GM21381 (cell line): ENCODE data around the gene MLN.

Source experiments
- ATAC-seq: cut with Tn5 transposase; IDR thresholded peaks from one replicate; pipeline ENCODE4 v1.9.1; 2021; ENCODE audit warnings: mild to moderate bottlenecking, moderate library complexity; ENCODE audit not compliant: unreplicated experiment

Gene MLN

DNA sequence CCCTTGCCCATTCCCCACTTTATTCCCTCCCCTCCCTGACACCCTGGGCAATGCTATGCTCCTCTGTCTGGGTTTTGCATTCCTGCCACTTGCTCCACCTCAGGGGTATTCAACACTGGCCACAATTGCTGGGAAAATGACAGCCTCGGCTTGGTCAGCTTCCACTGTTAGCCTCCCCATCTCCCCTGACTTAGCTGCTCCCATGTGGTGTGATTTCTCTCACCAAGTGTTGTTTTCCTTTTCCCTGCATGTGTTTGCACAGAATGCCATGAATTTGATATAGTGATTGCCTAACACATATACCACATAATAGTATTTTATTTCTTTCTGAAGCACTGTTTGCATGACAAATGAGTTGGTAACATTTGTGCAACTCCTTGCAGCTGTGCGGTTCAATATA, 13.4 kb downstream of the MLN start:
- no peak for ATAC-seq

DNA sequence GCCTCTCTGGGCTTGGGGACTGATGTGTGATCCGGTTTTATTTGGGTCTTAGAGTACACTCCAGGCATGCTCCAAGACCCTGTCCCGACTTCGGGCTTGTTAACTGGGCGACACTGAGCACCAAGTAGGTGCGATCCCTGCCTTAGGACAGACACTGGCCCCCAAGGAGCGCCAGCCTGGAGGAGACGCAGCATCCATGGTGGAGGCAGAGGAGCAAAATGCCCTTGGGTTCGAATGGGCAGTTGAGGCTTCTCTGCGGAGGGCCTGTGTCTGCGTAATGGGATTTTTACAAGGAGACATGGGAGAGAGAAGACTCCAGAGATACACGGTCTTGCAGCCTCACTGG, 14.3 kb downstream of the MLN start:
- ATAC-seq: no peak

DNA sequence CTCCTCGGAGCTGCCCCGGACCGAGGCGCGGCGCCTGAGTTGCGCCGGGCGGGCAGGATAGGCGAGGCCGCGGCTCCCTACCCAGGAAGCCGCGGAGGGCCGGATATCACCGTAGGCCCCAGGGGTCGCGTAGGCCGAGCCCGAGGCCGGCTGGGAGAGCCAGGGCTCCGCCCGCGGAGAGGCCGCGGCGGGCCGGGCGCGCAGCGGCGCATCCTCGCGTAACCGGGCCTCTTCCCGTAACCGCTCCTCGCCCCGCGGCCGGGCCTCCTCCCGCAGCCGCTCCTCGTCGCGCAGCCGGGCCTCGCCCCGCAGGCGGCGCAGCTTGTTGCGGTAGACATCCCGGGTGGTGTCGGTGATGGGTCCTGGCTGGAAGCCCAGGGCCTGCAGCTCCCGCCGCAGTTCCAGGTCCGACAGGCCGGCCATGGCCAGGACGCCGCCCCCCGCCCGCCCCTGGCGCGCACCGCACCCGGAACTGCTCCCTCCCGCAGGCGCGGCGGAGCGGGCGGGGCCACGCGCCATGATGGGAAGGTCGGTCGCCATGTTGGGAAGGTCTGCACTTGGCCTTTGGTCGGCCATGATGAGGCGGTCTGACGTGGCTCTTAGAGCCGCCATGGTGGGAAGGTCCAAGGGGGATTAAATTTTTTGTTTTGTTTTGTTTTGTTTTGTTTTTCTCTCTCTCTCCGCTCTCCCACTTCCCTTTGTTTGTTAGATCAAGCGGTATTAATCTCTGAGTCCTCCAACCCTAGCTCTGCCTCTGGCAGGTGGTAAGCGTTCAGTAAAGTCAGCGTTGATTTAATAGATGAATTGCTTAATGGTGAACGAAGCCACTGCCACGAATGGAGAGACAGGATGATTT, 14.9 kb downstream of the MLN start, which contains the start of gene LEMD2:
Gene LEMD2, minus strand, starts transcription at position 437 of the 856 bp plus-strand sequence. Its CDS starts 14 bp downstream, at position 423.
- ATAC-seq: peak; percentile 85

DNA sequence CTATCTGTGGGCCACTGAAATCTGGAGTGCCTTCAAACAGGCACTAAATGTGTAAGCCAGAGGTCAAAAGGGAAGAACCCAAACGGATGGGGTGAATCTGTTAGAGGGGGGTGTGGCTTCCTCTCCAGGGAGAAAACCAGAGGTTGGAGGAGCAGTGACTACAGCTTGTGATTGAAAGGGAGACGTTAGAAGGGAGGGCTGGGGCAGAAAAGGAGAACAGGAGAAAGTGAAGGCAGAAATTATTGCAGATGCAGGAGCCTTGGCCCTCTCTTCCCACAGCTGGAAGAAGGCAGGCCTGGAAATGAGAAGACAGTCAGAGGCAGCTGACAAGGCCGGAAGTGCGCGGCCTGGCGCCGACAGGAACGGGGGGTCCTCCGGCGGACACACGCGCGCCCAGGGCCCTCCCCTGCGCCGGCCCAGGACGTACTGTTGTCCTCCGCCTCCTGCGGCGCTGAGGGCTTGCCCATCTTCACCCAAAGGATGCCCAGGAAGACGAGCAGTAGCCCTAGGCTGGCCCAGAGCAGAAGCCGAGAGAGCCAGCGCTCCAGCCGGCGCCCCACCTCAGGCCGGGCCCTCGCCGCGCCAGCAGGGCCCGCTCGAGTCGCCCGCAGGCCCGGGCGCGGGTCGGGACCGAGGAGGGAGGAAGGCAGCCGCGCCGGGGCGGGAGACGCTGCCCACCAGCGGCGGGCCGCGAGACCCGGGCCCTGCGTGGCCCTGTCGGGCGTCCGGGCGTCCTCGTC, 15.7 kb downstream of the MLN start:
- peak; percentile 46 for ATAC-seq

DNA sequence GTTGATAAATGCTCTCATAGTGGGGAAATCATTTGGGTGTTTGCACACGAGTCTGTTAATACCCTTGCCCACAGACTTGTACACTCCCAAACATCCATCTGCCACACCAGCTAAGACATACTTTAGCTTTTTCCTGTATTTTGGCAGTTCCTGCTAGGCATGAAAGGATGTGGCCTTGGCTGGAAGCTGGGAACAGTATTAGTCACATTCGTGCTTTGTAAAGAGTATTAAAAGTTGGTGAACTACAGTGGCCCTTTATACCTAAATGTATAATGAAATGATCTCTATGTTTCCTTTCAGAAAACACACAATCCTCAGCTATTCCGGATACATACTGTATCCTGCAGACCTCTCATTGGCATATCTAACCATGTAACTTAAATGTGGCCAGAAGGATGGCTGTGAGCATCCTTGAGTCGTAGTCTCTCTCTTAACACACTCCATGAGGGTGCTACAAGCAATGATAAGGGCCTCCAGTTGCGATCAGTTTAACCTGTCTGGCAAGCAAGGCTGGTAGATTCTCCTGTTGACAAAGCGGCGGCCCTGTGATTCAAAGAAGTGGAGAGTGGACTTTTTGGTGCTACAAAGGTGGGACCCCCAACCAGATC, 16.4 kb downstream of the MLN start:
- no peak for ATAC-seq

DNA sequence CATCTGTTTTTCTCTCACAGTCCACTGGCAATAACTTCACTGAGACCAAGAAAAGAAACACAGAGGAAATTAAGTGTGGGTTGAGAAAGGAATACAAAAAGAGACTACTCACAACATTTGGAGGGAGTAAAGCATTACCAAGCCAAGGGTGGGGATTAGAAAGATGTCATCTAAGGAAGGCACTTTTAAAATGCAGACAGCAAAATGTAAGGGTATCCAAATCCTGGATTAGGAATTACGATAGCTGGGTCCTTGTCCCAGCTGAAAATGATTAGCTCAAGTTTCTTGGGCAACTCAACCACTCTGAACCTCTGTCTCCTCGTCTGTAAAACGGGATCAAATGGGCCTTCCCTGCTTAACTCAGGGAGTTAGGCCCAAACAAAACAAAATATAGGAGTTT, 17.1 kb downstream of the MLN start:
- ATAC-seq: no peak

DNA sequence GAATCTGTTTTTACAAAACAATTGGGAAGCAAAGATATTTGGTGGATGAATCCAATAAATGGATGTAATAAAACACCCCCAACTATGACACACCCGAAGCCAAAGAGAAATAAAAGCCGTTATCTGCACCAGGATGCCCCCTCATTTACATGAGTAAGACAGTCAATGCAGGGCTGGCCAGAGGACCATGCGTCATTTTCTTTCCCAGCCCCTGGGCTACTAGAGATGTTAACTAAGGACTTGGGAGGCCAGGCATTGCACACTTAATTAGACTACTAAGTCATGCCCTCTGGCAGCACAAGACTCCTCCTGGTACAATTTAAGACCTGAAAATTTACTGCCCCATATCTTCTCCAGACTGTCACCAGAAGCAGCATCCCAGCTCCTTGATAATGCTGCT, 18.0 kb downstream of the MLN start:
- no peak for ATAC-seq

DNA sequence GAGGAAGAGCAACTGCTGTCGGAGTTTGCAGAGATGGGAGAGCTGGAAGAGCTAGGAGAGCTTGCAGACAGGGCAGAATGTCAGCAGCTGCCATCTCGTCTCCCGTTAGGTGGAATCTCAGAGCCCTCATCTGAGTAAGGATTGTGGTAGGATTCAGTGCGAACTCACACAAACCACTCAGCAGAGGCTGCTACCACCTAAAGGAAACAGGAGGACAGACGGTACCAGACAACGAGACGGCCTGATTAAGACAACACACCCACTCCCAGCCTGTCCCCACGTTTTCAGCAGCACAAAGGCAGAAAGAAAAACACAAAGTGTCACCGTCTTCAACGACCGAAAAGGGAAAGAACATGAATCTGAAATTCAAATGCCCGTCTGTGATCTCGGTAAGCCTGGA, 19.0 kb downstream of the MLN start:
- ATAC-seq: no peak

DNA sequence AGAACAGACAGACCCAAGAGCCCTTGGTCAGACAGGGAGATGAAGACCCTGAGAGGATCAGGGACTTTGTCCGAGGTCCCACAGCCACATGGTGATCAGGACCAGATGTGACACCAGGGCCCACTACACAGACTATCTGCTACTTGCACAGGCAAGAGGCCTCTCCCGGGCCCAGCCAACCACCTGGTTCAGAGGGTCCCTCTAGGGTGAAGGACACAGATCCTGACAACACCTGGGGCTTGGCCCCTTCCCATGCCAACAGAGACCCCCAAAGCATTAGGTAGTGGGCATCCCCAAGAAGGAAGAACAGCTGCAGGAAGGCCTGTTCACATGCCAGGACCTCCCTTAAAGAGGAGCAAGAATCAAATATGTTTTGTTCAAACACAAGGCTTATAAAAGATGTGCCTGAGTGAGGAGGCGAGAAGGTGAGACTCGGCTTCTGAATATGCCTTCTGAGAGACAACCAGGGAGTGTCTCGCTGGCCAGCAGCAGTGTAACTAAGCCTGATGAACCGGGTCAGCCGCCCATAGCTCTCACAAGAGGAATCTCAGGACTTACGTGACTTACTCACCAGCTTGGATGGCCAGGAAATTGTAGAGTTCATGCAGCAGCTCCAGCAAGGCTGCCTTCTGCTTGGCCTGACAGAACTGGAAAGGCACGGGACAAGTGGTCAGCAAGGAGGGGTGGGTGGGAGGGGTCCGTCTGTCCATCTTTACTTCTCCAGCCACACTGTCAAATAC, 19.9 kb downstream of the MLN start:
- ATAC-seq: no peak

DNA sequence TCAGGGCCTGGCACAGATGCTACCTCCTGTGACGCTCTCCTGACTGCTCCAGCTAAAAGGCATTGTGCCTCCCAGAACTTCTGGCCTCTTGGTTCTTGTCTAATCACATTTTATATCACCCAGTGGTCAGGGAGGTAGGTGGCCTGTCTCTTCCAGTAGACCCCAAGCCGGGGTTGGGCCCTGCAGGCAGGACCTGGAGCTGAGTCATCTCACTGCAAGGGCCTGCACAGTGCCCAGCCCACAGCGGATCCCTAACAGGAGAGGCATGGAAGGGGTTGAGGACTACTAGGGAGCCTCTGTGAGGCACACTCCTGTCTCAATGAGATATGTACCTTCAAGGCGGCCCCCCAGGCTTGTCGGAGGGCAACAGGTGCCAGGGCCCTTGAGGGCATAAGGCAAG, 21.2 kb downstream of the MLN start:
- ATAC-seq: no peak

DNA sequence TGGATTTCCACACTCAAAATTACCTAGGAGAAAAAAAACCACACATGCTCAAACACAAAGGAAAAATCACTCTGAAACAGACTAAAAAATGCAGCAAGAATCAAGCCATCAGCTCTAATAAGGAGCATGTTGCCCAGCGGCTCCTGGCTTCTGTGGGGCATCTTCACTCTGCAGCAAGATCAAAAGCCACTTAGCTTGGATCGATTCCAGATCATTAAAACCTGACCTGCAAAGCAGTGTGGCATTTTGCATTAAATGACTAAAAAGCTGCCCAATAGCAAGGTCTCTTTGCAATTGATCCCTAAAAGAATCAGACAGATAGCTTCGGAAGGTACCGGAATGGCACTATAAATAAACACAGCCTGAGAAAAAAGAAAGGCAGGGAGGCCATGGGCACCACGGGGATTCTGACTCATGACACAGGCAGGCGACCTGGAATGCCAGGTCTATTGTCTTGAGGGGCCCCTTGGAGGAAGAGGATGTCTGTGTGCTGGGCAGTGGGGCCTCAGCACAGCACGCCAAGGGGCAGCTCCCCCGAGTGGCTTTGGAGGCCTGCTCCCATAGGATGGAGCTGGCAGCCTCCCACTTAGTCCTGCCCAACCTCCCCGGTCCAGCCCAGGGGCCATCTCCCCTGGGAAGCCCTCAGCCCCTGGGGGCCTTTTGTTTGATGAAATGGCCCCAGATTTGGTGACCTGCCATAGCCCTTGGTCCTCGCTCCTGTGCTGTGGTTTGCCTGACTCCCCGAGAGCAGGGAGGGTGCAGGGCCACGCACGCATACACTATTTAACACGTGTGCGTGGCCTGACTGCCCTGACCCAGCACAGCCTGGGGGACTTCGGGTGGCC, 22.4 kb downstream of the MLN start:
- ATAC-seq: no peak

DNA sequence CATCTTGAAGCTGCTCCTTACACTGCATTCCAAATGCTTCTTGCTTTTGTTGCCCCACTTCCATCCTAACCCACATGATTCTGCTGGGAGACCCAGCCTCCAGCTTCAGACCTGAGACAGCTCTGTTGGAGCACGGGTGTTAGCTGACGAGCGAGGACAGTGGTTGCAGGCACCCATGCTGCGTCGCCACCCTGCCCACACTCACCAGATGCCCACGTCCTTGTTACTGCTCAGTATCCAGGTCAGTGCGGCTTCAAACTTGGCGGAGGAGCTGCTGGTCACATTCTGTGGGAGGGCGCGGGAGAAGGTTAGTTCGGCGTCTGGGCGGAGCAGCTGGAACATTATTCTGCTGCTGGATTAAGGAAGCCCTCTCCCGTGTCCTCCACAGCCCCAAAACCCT, 23.9 kb downstream of the MLN start:
- no peak for ATAC-seq

DNA sequence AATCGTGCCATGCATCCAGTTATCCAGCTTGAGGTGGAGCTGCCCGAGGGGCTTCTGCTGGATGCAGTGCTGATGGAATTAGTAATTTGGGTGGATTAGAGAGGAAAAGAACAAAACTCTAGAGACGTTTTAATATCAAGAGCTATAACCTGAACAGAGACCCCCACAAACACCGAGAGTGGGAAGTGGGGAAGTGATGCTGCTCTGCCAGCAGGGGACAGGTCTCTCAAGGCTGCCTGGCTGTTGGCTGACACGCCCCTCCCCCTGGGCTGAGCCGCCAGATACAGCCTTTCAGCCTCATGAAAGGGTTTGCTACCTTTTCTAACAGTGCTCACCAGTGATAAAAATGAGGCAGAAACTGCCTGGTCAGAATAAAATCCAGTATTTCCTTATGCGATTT, 24.5 kb downstream of the MLN start:
- ATAC-seq: no peak

DNA sequence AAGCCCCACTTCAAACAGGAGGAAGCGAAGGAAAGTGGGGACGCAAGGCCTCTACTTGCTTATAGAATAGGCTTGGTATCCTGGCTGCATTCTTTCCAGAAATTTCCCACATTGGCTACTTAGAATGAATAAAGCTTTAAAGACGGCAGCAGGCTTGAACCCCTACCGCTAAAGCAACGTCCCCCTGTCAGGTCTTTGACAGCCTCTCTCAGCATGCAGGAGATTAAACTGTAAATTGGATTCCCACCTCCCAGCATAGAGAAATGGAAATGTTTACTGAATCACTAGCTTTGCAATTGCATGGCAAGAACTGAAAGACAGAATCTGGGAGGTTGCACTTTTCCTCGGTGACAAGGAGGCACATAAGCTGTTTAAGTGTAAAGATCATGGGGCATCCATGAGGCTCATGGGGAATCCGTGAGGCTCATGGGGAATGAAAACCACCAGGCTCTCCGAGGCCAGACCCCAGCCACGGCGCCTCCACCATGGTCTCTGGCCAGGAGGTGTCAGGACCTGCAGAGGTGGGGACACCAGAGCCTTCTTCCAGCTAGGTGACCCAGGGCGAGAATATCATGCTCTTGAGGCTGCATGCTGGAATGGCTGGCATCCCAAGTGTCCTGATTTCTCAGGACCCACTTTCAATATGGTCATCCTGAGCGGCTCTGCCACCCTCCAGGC, 25.2 kb downstream of the MLN start:
- ATAC-seq: no peak

DNA sequence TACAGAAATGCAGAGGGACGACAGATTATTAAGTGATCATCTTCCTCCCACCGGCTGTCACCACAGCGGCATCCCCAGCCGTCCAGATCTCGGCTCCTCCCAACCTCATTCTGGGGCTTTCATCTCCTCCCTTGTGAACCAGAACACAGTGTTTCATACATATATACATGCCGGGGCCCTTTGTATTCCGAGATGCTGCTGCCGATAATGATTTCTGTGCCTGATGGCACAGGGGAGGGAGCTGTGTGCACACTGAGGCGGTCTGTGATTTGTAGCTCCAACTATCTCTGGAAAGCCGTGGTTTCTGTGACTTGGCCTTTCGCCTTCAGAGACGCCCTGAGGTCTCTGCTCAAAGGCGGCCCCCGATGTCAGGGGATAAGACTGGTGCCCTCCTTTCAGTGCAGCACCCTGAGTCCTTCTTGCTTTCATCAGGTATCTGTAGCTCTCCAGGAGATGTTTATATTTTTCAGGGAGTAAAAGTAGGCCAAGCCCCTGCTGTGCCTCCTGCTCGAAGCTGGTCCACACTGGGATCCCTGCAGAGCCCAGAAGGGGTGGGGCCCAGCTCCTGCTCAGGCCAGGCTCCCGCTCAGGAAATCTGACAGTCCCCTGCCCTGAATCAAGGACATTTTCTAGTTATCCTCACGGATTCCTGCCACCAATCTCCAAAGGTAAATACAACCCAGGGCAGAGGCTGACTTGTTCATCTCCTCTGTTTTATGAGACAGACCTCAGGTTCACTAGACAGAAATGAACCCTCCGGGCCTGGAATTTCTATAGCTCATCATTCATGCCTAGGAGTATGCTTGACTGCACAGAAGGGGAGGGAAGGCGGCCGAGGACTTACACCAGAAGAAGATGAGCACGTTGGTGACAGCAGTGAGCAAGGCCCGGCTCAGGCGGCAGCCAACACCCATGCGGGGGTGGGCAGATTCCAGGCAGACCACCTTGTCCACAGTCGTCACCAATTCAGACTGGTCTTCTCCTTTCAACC, 26.1 kb downstream of the MLN start:
- no peak for ATAC-seq

DNA sequence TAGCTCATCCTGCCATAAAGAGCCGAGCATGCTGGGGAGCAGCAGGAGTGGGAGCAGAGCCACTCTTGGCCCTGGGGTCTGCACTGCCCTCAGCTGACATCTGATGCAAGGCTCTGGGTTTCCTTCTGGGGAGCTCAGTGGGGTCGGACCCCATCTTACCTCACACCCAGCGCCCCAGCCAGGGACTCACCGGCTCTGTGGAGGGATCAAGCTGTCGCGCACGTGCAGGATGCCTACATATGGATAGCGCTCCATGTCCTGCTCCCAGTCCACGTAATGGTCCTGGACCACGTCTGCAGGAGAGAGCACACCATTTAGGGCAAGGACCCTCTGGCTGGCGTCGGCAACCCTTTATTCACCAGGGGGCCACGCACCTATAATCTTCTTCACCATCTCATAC, 27.0 kb downstream of the MLN start:
- ATAC-seq: no peak

DNA sequence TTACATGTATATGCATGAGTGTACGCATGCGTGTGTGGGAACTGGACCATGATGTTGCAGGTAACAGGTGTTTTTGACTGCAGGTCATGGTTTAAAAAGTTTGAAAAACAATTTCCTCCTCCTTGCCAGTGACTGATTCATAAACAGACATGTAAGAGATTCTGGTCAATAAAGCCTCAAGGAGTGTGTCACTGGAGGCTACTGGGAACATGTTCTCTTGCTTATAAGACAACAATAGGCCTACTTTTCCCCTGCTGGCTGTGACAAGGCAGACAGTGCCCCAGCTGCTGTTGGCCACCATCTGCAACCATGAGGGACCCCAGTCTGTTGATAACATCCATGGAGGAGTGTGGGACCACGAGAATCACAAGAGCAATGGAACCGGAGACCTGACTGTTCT, 27.6 kb downstream of the MLN start:
- no peak for ATAC-seq

DNA sequence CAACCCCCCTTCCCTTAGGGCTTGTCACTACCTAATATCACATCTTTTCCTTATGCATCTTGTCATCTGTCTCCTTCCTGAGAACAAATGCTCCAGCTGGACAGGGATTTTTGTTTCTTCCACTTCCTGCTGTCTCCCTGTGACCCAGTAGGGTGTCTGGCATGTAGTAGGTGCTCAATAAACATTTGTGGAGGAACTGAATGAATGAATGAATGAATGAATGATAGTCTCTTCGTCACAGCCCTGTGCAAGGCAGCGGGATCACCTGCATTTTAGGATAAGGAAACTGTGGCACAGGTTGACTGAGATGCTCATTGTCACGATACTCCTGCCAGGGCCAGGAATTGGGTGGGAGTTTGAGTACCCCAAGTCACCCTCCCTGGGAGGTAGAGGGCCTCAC, 29.0 kb downstream of the MLN start:
- ATAC-seq: no peak
